Measurements from ENCODE around the gene PDE3A. TPM values are rescaled to one million over a fixed set of nuclear protein-coding genes. Genes with fewer than 3 reads are reported as not detected.

The PDE3A gene
- total and polyA plus RNA-seq, 10 of the 15 experiments (the other 5 are each of a cell fraction or from before 2014, with no cell fraction given): 0.01 to 2.6 (median 1.5) TPM

GRCh38 chr12:20520532-20520931 lies 152.2 kb downstream of the PDE3A start:
- ChIA-PET CTCF (no interaction called here), RAD21 (ENCODE audit: unreplicated experiment) (no interaction called here), SMC1A (ENCODE audit: uncharacterized antibody, unreplicated experiment) (no interaction called here), POLR2A (no interaction called here)
- DNase-seq (ENCODE audit: low read depth, low spot score) (no peak), FAIRE-seq (no peak), ATAC-seq (no peak)
- no peaks in the 10 kb centered on the region for H3K4me1 ChIP-seq (ENCODE audit: control insufficient read depth, insufficient read depth, low read length)
- H2AFZ ChIP-seq (ENCODE audit: control insufficient read depth, low read depth, low read length): no peak overlapping the region
- intact Hi-C loops (cut with micrococcal nuclease; ENCODE audit: unreplicated experiment): no loop called here
- H3K36me3 ChIP-seq (ENCODE audit: control insufficient read depth in 2 of 2, insufficient read depth in 2 of 2, low read length in 1 of 2): no peaks in the 10 kb centered on the region
- H3K9me3 ChIP-seq (replicated peaks; ENCODE audit: control insufficient read depth, insufficient read depth, low read length): no peaks in the 10 kb centered on the region
- in situ Hi-C loops (cut with MboI): no loop called here
- H3K4me3 ChIP-seq: no peak overlapping the region
- H3K4me2 ChIP-seq (ENCODE audit: control insufficient read depth, insufficient read depth): no peak overlapping the region
- H4K20me1 ChIP-seq (ENCODE audit: control insufficient read depth, insufficient read depth): no peaks in the 10 kb centered on the region
- WGBS (ENCODE audit: insufficient coverage, insufficient replicate concordance, low lambda C conversion rate, missing lambda C conversion rate): 11% methylated on average over 1 of the region's 1 CpG
- H3K27ac ChIP-seq (ENCODE audit: control insufficient read depth, insufficient read depth): no peak overlapping the region
- H3K79me2 ChIP-seq (ENCODE audit: control insufficient read depth, insufficient read depth, low read length): no peaks in the 10 kb centered on the region
- BruUV-seq (replicated peaks): no TSS peak
- H3K9ac ChIP-seq (ENCODE audit: control insufficient read depth, insufficient read depth, low read length): no peak overlapping the region
- H3K27me3 ChIP-seq (replicated peaks in 1 of 2; ENCODE audit: control insufficient read depth in 2 of 2, insufficient read depth in 2 of 2, low read length in 1 of 2): no peaks in the 10 kb centered on the region
- TF ChIP-seq IKZF1 (conservative IDR thresholded peaks at IDR 0.05): no peak
- TF ChIP-seq ZBTB33 (IDR thresholded peaks at IDR 0.05): no peak
- no peak for TF ChIP-seq EED (IDR thresholded peaks at IDR 0.05; ENCODE audit: low read depth)
- TF ChIP-seq STAT1 (conservative IDR thresholded peaks at IDR 0.05): no peak
- TF ChIP-seq BMI1 (IDR thresholded peaks at IDR 0.05; ENCODE audit: borderline replicate concordance): no peak

GRCh38 chr12:20523658-20524057 lies 155.3 kb downstream of the PDE3A start:
- intact Hi-C loops (cut with micrococcal nuclease; ENCODE audit: unreplicated experiment): no loop called here
- FAIRE-seq: no peak
- RAD21 ChIA-PET (ENCODE audit: unreplicated experiment): no interaction called here
- no peaks in the 10 kb centered on the region for H3K79me2 ChIP-seq (ENCODE audit: control insufficient read depth, insufficient read depth, low read length)
- no peak for ATAC-seq
- no TSS peak for BruUV-seq (replicated peaks)
- H3K36me3 ChIP-seq (ENCODE audit: control insufficient read depth in 2 of 2, insufficient read depth in 2 of 2, low read length in 1 of 2): no peaks in the 10 kb centered on the region
- no peaks in the 10 kb centered on the region for H3K4me1 ChIP-seq (ENCODE audit: control insufficient read depth, insufficient read depth, low read length)
- no peak overlapping the region for H3K4me2 ChIP-seq (ENCODE audit: control insufficient read depth, insufficient read depth)
- H2AFZ ChIP-seq (ENCODE audit: control insufficient read depth, low read depth, low read length): no peak overlapping the region
- no peaks in the 10 kb centered on the region for H3K9me3 ChIP-seq (replicated peaks; ENCODE audit: control insufficient read depth, insufficient read depth, low read length)
- POLR2A ChIA-PET: no interaction called here
- in situ Hi-C loops (cut with MboI): no loop called here
- no peak for DNase-seq (ENCODE audit: low read depth, low spot score)
- H3K27me3 ChIP-seq (replicated peaks in 1 of 2; ENCODE audit: control insufficient read depth in 2 of 2, insufficient read depth in 2 of 2, low read length in 1 of 2): no peaks in the 10 kb centered on the region
- H3K4me3 ChIP-seq: no peak overlapping the region
- H3K9ac ChIP-seq (ENCODE audit: control insufficient read depth, insufficient read depth, low read length): no peak overlapping the region
- CTCF ChIA-PET: no interaction called here
- H4K20me1 ChIP-seq (ENCODE audit: control insufficient read depth, insufficient read depth): no peaks in the 10 kb centered on the region
- SMC1A ChIA-PET (ENCODE audit: uncharacterized antibody, unreplicated experiment): interaction anchor here (1.3 kb wide), 1 partner anchor 14 kb away, joined by 3 read pairs; no protein-coding TSS in a partner anchor
- H3K27ac ChIP-seq (ENCODE audit: control insufficient read depth, insufficient read depth): no peak overlapping the region
- WGBS (ENCODE audit: insufficient coverage, insufficient replicate concordance, low lambda C conversion rate, missing lambda C conversion rate): 38% methylated on average over 2 of the region's 2 CpGs
- TF ChIP-seq, protein P1, sequence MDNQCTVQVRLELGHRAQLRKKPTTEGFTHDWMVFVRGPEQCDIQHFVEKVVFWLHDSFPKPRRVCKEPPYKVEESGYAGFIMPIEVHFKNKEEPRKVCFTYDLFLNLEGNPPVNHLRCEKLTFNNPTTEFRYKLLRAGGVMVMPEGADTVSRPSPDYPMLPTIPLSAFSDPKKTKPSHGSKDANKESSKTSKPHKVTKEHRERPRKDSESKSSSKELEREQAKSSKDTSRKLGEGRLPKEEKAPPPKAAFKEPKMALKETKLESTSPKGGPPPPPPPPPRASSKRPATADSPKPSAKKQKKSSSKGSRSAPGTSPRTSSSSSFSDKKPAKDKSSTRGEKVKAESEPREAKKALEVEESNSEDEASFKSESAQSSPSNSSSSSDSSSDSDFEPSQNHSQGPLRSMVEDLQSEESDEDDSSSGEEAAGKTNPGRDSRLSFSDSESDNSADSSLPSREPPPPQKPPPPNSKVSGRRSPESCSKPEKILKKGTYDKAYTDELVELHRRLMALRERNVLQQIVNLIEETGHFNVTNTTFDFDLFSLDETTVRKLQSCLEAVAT (IDR thresholded peaks at IDR 0.05): no peak
- TF ChIP-seq CHD1 (IDR thresholded peaks at IDR 0.05; ENCODE audit: low read depth, low read length): no peak
- no peak for TF ChIP-seq CBFB (IDR thresholded peaks at IDR 0.05; ENCODE audit: low read depth)
- no peak for TF ChIP-seq BACH1 (IDR thresholded peaks at IDR 0.05; ENCODE audit: borderline replicate concordance)
- no peak for TF ChIP-seq DPF2 (IDR thresholded peaks at IDR 0.05)
- no peak for TF ChIP-seq MXI1 (IDR thresholded peaks at IDR 0.05; ENCODE audit: low read depth, low read length)
- no peak for TF ChIP-seq ZNF24 (IDR thresholded peaks at IDR 0.05)
- TF ChIP-seq GATAD2B (conservative IDR thresholded peaks at IDR 0.05; ENCODE audit: low read depth): no peak
- no peak for TF ChIP-seq BMI1 (IDR thresholded peaks at IDR 0.05; ENCODE audit: borderline replicate concordance)
- TF ChIP-seq SP1 (IDR thresholded peaks at IDR 0.05; ENCODE audit: low read depth, low read length): no peak
